Keratinocyte (primary cell): ENCODE measurements around the gene LSM10.

Source experiments
- CTCF ChIP-seq, 3 experiments: IDR thresholded peaks in 1 of 3; conservative IDR thresholded peaks in 1 of 3; optimal IDR thresholded peaks in 1 of 3; 2 replicates in 2 of 3; 3 replicates in 1 of 3; pipeline versions ENCODE3 to v1.5.1; 2011; ENCODE audit warnings: low read length in 3 of 3, mild to moderate bottlenecking in 3 of 3, moderate library complexity in 2 of 3, control low read depth in 1 of 3, inconsistent platforms in 1 of 3; ENCODE audit not compliant: insufficient read depth in 2 of 3; ENCODE audit errors: extremely low read depth in 1 of 3
- EZH2 ChIP-seq: IDR thresholded peaks from one replicate; pipeline ENCODE4 v1.6.1; 2012; ENCODE audit warnings: inconsistent platforms, mild to moderate bottlenecking, low read length, moderate library complexity

GRCh38 chr1:36352910-36353878, 44.5 kb downstream of the LSM10 start:
- TF ChIP-seq CTCF (optimal IDR thresholded peaks at IDR 0.05 in 1 of 3, IDR thresholded peaks at IDR 0.05 in 1 of 3, conservative IDR thresholded peaks at IDR 0.05 in 1 of 3; ENCODE audit: extremely low read depth in 1 of 3, insufficient read depth in 2 of 3, low read length in 3 of 3) (no peak), EZH2 (no peak)
